DMS79 treated with DMSO at 0.1 percent for 48 hours (cell line): ENCODE data around the gene CLSTN1.
A peak's percentile ranks its signal among the peaks of the same experiment; 100 is the strongest.
"Not testable (repeated sequence)": the region's sequence is repeated elsewhere in the genome, so short reads cannot be mapped to it uniquely, and the experiment has no call there.

Experiments
- DNase-seq: peaks from one replicate; lab custom pipeline; 2025; lab: John Stamatoyannopoulos, UW

Gene CLSTN1

DNA sequence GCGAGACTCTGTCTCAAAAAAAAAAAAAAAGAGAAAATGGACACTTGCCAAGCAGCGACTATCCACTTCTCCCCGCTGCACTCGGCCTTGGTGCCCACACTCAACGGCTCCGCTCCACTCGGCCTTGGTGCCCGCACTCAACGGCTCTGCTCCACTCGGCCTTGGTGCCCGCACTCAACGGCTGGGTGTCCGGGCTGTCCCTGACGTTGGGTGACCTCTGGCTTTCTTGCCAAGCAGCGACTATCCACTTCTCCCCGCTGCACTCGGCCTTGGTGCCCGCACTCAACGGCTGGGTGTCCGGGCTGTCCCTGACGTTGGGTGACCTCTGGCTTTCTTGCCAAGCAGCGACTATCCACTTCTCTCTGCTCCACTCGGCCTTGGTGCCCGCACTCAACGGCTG is 61.3 kb downstream of the CLSTN1 start:
- DNase-seq: not testable (repeated sequence)

- no peak for DNase-seq
Observed at GRCh38 chr1:9761855-9762254, 61.9 kb downstream of the CLSTN1 start.

DNA sequence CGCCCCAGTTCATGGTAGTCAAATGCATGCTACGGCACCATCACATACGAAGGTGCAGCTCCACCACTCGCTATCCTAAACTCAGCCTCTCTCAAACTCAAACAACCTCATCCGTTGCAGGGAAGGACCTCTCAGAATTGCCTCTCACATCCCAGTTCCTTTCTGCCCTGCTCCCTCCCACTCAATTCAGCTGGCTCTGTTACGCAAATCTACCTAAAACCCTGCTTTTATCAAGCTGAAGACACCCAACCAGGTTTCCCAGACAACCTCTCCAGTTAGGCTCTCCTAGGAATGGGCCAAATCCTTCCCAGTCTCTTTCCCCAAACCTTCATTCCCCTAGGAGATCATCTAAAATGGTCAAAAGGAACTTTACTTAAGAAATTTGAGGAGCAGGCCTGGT is 62.9 kb downstream of the CLSTN1 start:
- DNase-seq: no peak

DNA sequence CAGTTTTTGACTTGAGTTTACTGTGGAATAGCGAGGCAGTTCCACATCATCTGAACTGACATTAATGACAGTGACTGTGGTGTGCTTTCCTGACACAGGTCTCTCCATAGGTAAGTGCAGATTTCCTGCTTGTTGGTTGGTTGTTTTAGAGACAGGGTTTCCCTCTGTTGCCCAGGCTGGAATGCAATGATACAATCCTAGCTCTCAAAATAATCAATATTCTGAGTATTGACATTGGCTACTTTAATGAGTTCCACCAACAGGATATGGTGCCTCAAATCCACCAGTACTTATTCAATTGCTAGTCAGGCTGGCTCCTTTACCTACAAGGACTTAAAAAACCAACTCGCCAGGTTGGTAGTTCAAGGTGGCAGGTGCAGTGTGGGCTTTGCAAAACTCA is 63.8 kb downstream of the CLSTN1 start:
- DNase-seq: no peak

- DNase-seq: peak; percentile 49
Observed at GRCh38 chr1:9758559-9759121, 65.1 kb downstream of the CLSTN1 start.

DNA sequence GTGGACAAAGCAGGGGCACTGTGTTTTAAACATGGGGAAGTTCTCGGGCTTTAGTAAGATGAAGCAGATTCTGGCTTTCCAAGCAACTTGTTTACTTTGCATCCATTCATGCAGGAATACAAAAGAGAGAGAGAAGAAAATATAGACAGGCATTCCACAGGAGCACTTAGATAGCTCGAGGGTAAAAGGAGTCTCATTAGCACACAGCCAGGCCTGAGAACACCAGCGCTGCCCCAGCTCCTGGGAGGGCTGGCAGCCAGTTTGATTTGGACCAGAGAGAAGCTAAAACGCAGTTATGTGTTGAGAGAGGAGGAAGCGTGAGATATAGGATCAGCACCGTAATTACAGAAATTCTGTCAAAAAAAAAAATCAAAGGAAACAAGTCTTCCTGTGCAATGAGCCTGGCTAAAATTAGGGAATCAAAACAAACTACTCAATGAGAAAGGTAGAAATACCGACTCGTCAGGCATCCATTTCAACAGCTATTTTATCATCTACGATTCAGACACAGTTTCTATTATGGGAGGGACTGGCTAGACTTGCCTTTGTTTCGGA is 68.2 kb downstream of the CLSTN1 start:
- DNase-seq: no peak

GRCh38 chr1:9753121-9753531 is 70.6 kb downstream of the CLSTN1 start:
- no peak for DNase-seq

GRCh38 chr1:9751971-9752370 is 71.8 kb downstream of the CLSTN1 start:
- DNase-seq: no peak

DNA sequence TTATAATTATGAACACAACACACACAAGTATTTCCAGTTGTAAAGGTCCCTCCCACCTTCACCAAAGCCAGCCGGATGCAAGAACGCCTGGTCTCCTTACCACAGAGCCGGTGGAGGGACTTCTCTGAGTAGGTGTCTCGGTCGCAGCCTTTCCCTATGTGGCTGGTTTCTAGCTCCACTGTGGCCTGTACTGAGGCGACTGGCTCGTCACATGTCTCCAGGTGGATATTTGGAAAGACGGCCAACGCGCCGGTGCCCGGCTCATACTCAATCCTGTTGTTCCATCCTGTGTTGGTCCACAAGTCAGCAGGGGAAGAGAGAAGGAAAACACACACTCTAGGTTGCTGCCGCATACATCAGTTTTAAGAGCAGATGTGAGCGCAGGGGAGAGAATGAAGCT is 74.4 kb downstream of the CLSTN1 start:
- no peak for DNase-seq

- DNase-seq: not testable (repeated sequence)
Observed at GRCh38 chr1:9748391-9748790, 75.4 kb downstream of the CLSTN1 start.

DNA sequence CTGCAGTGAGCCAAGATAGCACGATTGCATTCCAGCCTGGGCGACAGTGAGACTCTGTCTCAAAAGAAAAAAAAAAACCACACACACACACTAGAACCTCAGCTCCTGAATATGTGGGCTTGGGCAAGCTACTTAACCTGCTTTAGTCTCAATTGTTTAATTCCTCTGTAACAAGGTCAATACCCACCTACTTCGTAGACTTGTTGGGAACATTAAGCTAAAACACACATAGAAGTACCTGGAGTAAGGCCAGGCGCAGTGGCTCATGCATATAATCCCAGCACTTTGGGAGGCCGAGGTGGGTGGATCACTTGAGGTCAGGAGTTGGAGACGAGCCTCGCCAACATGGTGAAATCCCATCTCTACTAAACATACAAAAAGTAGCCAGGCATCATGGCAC is 77.1 kb downstream of the CLSTN1 start:
- DNase-seq: no peak

GRCh38 chr1:9746211-9746610 is 77.6 kb downstream of the CLSTN1 start:
- no peak for DNase-seq

- DNase-seq: no peak
Observed at GRCh38 chr1:9744106-9744799, 79.5 kb downstream of the CLSTN1 start.

DNA sequence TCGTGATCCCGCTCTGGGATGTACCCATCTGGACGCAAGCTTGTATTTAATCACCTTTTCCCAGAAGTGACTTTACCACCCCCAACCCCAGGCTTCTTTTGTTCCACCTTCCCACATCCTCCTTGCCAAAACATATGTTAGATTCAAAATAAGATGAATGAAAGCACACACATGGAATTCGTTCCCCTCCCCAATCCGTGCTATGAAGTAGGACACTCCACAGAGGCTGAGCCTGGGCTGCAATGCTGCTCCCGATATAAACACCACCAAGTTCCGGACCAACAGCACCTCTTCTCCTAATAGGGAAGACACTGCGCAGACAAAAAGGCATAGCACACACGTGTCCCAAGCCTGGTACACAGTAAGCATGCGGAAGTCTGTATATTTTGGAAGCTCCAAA is 86.1 kb downstream of the CLSTN1 start:
- DNase-seq: no peak

GRCh38 chr1:9737057-9737456 is 86.7 kb downstream of the CLSTN1 start:
- DNase-seq: no peak

DNA sequence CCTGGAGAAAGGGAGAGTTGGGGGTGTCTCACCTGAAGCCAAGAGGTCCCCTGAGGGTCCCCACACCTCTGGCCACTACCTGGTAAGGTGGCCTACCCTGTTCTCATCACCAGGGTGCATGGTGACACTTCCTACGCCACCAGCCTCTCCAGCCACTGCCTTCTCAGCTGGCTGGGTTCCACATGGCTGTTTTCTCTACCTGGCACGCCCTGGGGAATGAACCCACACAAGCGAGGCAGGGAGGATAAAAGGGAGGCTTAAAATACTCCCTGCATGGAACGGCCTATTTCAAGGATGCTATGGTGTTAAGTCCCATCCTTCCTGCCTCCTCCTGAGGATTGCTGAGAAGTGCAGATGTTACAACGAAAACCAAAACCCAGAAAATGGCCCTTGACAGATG is 87.5 kb downstream of the CLSTN1 start:
- DNase-seq: no peak

DNA sequence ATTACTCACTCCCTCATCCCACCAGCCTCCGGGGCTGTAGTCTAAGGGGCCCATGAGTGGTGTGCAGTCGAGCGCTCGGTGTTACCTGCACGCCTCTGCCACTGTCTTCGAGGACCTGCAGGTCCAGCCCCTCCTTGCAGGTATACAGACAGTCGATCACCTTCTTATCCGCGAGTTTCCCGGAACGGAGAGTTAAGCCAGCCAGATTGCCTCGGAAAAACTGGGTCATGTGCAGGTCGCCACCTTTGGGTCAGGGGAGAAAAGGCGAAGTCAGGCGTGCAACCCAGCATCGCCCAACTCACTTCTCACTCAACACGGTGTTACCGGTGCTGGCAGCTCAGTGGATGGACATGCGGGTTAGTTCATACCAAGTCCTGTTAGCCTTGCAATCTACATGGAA is 88.0 kb downstream of the CLSTN1 start:
- no peak for DNase-seq

GRCh38 chr1:9733160-9733789 is 90.5 kb downstream of the CLSTN1 start:
- no peak for DNase-seq

DNA sequence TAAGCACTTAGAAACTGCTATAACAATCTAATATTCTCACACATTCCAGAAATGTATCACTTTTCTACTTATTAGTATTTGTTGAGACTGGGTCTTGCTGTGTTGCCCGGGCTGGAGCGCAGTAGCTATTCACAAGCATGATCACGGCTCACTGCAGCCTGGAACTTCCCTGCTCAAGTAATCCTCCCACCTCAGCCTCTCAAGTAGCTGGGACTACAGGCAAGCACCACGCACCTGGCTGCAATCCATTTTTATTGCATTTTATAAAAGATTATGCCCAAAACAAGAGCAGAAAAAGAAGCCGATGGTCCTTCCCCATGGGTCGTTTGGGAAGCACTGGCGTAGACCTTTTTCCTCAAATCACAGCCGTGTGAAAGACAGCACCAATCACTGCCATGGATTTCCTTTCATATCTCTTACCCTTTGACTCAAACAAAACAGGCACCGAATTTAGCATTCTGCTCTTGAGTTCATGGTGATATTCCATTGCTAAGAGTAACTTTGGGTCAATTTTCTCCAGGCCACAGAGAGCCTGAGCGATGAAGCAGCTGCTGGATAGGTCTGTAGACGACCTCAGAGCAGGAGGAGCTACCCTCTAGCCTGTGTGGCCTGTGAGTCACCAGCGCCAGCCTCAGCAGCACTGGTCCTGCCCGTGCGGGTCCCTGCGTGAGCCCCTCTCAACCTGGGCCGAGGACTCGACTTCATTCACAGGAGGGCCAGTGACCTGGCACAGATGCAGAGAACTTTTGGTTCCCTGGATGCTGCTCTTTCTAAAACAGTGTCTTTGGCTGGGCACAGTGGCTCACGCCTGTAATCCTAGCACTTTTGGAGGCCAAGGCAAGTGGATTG is 91.4 kb downstream of the CLSTN1 start:
- DNase-seq: no peak

DNA sequence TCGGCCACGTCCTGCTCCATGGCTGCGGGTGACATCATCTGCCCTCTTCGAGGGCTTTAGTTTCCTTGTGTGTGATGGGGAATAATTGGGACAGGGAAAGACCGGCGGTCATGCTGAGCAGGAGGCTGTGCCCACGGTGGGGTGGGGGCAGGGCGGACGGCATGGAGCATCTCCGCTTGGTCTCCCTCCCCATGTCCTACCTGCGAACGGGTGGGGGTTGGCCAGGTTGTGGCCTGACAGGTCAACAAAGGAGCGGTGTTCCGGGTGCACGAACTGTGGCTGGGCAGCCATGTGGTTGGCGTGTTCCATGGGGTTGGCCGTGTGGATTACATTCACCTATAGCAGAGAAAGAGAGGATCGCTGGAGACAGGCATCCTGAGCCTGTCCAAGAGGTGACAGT is 92.2 kb downstream of the CLSTN1 start:
- DNase-seq: no peak

DNA sequence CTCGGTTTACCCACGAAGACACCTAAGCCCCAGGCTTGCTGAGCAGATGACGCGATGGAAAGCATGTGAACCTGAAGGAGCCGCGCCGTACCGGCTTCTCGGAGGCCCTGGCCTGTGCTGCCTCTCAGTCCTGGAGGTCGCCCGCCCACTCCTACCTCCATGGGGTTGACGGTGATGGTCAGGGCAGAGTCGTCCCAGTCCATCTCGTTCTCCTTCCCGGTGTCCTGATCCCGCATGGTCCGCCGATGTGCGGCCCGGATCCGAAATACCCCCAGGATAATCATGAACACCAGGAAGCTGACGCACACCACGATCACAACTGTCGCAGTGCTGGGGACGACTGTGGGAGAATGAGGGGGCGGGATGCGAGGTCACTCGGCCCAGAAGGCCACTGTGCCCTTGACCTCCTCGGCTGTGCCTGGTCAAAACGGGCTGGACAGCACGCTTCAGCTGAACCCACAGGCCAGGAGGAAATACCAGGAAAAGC is 92.7 kb downstream of the CLSTN1 start:
- no peak for DNase-seq
